GM18868 (cell line): Measurements from ENCODE around the gene ELAVL4.
"Not testable (repeated sequence)": the region's sequence is repeated elsewhere in the genome, so short reads cannot be mapped to it uniquely, and the experiment has no call there.

Source experiments
- ATAC-seq: cut with Tn5 transposase; IDR thresholded peaks from one replicate; pipeline ENCODE4 v1.9.1; 2021; ENCODE audit warnings: mild to moderate bottlenecking, moderate library complexity; ENCODE audit not compliant: unreplicated experiment

ELAVL4 gene

GRCh38 chr1:50123071-50123470 lies 14.4 kb downstream of the ELAVL4 start:
- ATAC-seq = no peak

- ATAC-seq = no peak
Observed at GRCh38 chr1:50126927-50127715, 18.4 kb downstream of the ELAVL4 start.

GRCh38 chr1:50129201-50129600 lies 20.5 kb downstream of the ELAVL4 start:
- no peak for ATAC-seq

- no peak for ATAC-seq
Observed at GRCh38 chr1:50132347-50132894, 23.7 kb downstream of the ELAVL4 start.

- no peak for ATAC-seq
Observed at GRCh38 chr1:50135716-50136115, 27.0 kb downstream of the ELAVL4 start.

- ATAC-seq = no peak
Observed at GRCh38 chr1:50139339-50140181, 30.8 kb downstream of the ELAVL4 start.

- no peak for ATAC-seq
Observed at GRCh38 chr1:50140182-50140447, 31.4 kb downstream of the ELAVL4 start.

GRCh38 chr1:50147191-50147850 lies 38.6 kb downstream of the ELAVL4 start:
- no peak for ATAC-seq

GRCh38 chr1:50148142-50148923 lies 39.6 kb downstream of the ELAVL4 start:
- ATAC-seq = no peak

- ATAC-seq = no peak
Observed at GRCh38 chr1:50152236-50152635, 43.5 kb downstream of the ELAVL4 start.

GRCh38 chr1:50155541-50155940 lies 46.8 kb downstream of the ELAVL4 start:
- ATAC-seq = no peak

- ATAC-seq = no peak
Observed at GRCh38 chr1:50156241-50157010, 47.7 kb downstream of the ELAVL4 start.

- ATAC-seq = no peak
Observed at GRCh38 chr1:50157306-50157941, 48.7 kb downstream of the ELAVL4 start.

GRCh38 chr1:50158421-50158820 lies 49.7 kb downstream of the ELAVL4 start:
- ATAC-seq = no peak

GRCh38 chr1:50163680-50164079 lies 55.0 kb downstream of the ELAVL4 start:
- ATAC-seq = no peak

GRCh38 chr1:50166351-50166750 lies 57.6 kb downstream of the ELAVL4 start:
- not testable (repeated sequence) for ATAC-seq

GRCh38 chr1:50172299-50172698 lies 63.6 kb downstream of the ELAVL4 start:
- no peak for ATAC-seq

- no peak for ATAC-seq
Observed at GRCh38 chr1:50174101-50174500, 65.4 kb downstream of the ELAVL4 start.
